ENCODE data around the gene OPRPN.

OPRPN gene, protein sequence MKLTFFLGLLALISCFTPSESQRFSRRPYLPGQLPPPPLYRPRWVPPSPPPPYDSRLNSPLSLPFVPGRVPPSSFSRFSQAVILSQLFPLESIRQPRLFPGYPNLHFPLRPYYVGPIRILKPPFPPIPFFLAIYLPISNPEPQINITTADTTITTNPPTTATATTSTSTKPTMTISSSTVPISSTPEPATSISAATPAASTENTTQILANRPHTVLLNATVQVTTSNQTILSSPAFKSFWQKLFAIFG

DNA sequence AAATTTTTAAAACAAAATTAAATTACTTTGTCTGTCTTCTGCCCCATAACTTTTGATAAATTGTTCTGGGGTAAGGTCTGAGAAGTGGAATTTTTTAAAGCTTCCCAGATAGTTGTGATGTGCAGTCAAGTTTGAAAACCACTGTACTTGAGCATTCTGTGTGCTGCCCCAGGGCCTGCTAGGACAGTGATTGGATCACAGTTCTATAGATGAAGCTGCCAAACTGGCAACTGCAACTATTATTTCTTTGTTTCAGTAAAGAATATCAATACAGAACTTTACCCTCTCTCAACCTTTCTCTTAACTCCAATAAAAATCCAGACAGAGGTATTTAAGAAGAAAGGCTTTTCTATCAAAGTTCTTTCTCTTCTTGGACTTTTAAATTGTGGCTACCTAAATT lies at the start of gene OPRPN:
Gene OPRPN (plus strand): TSS at position 361 of the 400 bp plus-strand sequence. CDS start 1,346 bp downstream, outside the sequence.
- TF ChIP-seq ZNF565 (CRISPR knock-in tag; conservative IDR thresholded peaks at IDR 0.05; ENCODE audit: low read depth) (no peak), TOX (CRISPR knock-in tag; IDR thresholded peaks at IDR 0.05; ENCODE audit: borderline replicate concordance) (no peak), RARB (CRISPR knock-in tag; IDR thresholded peaks at IDR 0.05) (no peak), ZNF8 (CRISPR knock-in tag; IDR thresholded peaks at IDR 0.05) (no peak), ESRRG (CRISPR knock-in tag; IDR thresholded peaks at IDR 0.05) (no peak), ZFP3 (CRISPR knock-in tag; IDR thresholded peaks at IDR 0.05) (no peak), BACH2 (CRISPR knock-in tag; IDR thresholded peaks at IDR 0.05; ENCODE audit: borderline replicate concordance) (no peak), ISL1 (CRISPR knock-in tag; IDR thresholded peaks at IDR 0.05) (no peak), CSDC2 (CRISPR knock-in tag; IDR thresholded peaks at IDR 0.05) (no peak), ZC3H10 (CRISPR knock-in tag; IDR thresholded peaks at IDR 0.05) (no peak), PPARA (CRISPR knock-in tag; IDR thresholded peaks at IDR 0.05; ENCODE audit: borderline replicate concordance) (no peak), ZFP30 (CRISPR knock-in tag; IDR thresholded peaks at IDR 0.05) (no peak), GLIS3 (CRISPR knock-in tag; IDR thresholded peaks at IDR 0.05) (no peak), TCF4 (CRISPR knock-in tag; IDR thresholded peaks at IDR 0.05; ENCODE audit: borderline replicate concordance) (no peak), SNAI2 (CRISPR knock-in tag; IDR thresholded peaks at IDR 0.05) (no peak)
- TF ChIP-seq, protein P1, sequence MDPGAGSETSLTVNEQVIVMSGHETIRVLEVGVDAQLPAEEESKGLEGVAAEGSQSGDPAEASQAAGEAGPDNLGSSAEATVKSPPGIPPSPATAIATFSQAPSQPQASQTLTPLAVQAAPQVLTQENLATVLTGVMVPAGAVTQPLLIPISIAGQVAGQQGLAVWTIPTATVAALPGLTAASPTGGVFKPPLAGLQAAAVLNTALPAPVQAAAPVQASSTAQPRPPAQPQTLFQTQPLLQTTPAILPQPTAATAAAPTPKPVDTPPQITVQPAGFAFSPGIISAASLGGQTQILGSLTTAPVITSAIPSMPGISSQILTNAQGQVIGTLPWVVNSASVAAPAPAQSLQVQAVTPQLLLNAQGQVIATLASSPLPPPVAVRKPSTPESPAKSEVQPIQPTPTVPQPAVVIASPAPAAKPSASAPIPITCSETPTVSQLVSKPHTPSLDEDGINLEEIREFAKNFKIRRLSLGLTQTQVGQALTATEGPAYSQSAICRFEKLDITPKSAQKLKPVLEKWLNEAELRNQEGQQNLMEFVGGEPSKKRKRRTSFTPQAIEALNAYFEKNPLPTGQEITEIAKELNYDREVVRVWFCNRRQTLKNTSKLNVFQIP (CRISPR knock-in tag; IDR thresholded peaks at IDR 0.05; ENCODE audit: borderline replicate concordance, low read depth), result no peak
- no peak for ATAC-seq

DNA sequence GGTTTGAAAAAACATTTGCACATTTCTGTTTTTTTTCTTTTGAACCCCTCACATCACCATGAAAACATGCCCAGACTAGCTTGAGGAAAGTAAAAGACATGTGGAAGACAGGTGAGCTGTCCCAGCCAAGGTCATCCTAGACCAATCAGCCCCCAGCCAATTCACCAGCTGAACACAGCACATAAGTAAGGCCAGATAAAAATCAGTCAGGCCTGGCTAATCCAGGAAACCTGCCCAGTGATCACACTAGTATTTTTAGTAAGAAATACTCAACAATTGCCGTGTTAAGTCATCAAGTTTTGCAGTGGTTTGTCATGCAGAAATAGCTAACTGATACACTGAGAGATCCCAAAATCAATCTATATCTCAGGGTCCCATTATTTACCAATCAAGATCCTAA lies 41.6 kb upstream of the OPRPN start:
- TF ChIP-seq ZNF565 (CRISPR knock-in tag; conservative IDR thresholded peaks at IDR 0.05; ENCODE audit: low read depth), result no peak
- TF ChIP-seq GLIS3 (CRISPR knock-in tag; IDR thresholded peaks at IDR 0.05), result no peak
- TF ChIP-seq ZC3H10 (CRISPR knock-in tag; IDR thresholded peaks at IDR 0.05), result no peak
- TF ChIP-seq RARB (CRISPR knock-in tag; IDR thresholded peaks at IDR 0.05), result no peak
- TF ChIP-seq, protein P2, sequence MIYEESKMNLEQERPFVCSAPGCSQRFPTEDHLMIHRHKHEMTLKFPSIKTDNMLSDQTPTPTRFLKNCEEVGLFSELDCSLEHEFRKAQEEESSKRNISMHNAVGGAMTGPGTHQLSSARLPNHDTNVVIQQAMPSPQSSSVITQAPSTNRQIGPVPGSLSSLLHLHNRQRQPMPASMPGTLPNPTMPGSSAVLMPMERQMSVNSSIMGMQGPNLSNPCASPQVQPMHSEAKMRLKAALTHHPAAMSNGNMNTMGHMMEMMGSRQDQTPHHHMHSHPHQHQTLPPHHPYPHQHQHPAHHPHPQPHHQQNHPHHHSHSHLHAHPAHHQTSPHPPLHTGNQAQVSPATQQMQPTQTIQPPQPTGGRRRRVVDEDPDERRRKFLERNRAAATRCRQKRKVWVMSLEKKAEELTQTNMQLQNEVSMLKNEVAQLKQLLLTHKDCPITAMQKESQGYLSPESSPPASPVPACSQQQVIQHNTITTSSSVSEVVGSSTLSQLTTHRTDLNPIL (CRISPR knock-in tag; IDR thresholded peaks at IDR 0.05; ENCODE audit: low read depth), result no peak
- no peak for TF ChIP-seq ESRRG (CRISPR knock-in tag; IDR thresholded peaks at IDR 0.05)
- ATAC-seq, result no peak

DNA sequence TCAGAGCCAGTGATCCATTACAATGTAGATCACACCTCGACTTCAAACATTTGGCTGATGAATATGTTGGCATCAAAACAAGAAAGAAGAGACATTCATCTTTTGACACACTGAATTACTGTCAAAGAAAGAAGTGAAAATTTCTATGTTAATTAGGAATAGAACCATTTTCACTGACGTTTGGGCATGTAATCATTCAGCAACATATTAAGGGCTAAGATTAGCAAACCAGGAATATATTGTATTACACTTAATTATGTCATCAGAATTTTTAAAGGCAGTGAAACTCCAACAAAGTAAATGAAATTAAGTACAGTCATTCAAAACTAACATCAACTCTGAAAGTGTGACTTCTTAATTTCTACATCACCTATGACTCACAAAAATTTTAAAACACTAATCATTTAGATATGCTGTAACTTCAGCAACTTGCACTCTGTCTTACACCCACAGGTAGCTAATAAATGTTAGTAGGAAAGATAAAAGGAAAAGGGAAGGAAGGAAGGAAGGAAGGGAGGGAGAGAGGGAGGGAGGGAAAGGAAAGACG lies 38.6 kb upstream of the OPRPN start:
- ATAC-seq, result no peak
- no peak for TF ChIP-seq PPARA (CRISPR knock-in tag; IDR thresholded peaks at IDR 0.05; ENCODE audit: borderline replicate concordance)
- TF ChIP-seq, protein P3, sequence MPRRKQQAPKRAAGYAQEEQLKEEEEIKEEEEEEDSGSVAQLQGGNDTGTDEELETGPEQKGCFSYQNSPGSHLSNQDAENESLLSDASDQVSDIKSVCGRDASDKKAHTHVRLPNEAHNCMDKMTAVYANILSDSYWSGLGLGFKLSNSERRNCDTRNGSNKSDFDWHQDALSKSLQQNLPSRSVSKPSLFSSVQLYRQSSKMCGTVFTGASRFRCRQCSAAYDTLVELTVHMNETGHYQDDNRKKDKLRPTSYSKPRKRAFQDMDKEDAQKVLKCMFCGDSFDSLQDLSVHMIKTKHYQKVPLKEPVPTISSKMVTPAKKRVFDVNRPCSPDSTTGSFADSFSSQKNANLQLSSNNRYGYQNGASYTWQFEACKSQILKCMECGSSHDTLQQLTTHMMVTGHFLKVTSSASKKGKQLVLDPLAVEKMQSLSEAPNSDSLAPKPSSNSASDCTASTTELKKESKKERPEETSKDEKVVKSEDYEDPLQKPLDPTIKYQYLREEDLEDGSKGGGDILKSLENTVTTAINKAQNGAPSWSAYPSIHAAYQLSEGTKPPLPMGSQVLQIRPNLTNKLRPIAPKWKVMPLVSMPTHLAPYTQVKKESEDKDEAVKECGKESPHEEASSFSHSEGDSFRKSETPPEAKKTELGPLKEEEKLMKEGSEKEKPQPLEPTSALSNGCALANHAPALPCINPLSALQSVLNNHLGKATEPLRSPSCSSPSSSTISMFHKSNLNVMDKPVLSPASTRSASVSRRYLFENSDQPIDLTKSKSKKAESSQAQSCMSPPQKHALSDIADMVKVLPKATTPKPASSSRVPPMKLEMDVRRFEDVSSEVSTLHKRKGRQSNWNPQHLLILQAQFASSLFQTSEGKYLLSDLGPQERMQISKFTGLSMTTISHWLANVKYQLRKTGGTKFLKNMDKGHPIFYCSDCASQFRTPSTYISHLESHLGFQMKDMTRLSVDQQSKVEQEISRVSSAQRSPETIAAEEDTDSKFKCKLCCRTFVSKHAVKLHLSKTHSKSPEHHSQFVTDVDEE (CRISPR knock-in tag; IDR thresholded peaks at IDR 0.05), result no peak
- TF ChIP-seq GLIS3 (CRISPR knock-in tag; IDR thresholded peaks at IDR 0.05), result no peak
- TF ChIP-seq TOX (CRISPR knock-in tag; IDR thresholded peaks at IDR 0.05; ENCODE audit: borderline replicate concordance), result no peak
- TF ChIP-seq, protein P4, sequence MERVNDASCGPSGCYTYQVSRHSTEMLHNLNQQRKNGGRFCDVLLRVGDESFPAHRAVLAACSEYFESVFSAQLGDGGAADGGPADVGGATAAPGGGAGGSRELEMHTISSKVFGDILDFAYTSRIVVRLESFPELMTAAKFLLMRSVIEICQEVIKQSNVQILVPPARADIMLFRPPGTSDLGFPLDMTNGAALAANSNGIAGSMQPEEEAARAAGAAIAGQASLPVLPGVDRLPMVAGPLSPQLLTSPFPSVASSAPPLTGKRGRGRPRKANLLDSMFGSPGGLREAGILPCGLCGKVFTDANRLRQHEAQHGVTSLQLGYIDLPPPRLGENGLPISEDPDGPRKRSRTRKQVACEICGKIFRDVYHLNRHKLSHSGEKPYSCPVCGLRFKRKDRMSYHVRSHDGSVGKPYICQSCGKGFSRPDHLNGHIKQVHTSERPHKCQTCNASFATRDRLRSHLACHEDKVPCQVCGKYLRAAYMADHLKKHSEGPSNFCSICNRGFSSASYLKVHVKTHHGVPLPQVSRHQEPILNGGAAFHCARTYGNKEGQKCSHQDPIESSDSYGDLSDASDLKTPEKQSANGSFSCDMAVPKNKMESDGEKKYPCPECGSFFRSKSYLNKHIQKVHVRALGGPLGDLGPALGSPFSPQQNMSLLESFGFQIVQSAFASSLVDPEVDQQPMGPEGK (CRISPR knock-in tag; IDR thresholded peaks at IDR 0.05; ENCODE audit: borderline replicate concordance), result no peak
- no peak for TF ChIP-seq ISL1 (CRISPR knock-in tag; IDR thresholded peaks at IDR 0.05)
- TF ChIP-seq, protein P2 (CRISPR knock-in tag; IDR thresholded peaks at IDR 0.05; ENCODE audit: low read depth), result no peak
- no peak for TF ChIP-seq OSR1 (CRISPR knock-in tag; IDR thresholded peaks at IDR 0.05)
- TF ChIP-seq, protein P5, sequence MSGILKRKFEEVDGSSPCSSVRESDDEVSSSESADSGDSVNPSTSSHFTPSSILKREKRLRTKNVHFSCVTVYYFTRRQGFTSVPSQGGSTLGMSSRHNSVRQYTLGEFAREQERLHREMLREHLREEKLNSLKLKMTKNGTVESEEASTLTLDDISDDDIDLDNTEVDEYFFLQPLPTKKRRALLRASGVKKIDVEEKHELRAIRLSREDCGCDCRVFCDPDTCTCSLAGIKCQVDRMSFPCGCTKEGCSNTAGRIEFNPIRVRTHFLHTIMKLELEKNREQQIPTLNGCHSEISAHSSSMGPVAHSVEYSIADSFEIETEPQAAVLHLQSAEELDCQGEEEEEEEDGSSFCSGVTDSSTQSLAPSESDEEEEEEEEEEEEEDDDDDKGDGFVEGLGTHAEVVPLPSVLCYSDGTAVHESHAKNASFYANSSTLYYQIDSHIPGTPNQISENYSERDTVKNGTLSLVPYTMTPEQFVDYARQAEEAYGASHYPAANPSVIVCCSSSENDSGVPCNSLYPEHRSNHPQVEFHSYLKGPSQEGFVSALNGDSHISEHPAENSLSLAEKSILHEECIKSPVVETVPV (CRISPR knock-in tag; IDR thresholded peaks at IDR 0.05), result no peak
- TF ChIP-seq TCF4 (CRISPR knock-in tag; IDR thresholded peaks at IDR 0.05; ENCODE audit: borderline replicate concordance), result no peak
